ENCODE results near the gene ZFHX3. TPM values are rescaled to one million over a fixed set of nuclear protein-coding genes. Genes with fewer than 3 reads are reported as not detected.

Gene ZFHX3
- total and polyA plus RNA-seq, 9 of the 15 experiments (the other 6 are each of a cell fraction or from before 2014, with no cell fraction given) = 0.01 to 0.23 (median 0.06) TPM; not detected in 4

DNA sequence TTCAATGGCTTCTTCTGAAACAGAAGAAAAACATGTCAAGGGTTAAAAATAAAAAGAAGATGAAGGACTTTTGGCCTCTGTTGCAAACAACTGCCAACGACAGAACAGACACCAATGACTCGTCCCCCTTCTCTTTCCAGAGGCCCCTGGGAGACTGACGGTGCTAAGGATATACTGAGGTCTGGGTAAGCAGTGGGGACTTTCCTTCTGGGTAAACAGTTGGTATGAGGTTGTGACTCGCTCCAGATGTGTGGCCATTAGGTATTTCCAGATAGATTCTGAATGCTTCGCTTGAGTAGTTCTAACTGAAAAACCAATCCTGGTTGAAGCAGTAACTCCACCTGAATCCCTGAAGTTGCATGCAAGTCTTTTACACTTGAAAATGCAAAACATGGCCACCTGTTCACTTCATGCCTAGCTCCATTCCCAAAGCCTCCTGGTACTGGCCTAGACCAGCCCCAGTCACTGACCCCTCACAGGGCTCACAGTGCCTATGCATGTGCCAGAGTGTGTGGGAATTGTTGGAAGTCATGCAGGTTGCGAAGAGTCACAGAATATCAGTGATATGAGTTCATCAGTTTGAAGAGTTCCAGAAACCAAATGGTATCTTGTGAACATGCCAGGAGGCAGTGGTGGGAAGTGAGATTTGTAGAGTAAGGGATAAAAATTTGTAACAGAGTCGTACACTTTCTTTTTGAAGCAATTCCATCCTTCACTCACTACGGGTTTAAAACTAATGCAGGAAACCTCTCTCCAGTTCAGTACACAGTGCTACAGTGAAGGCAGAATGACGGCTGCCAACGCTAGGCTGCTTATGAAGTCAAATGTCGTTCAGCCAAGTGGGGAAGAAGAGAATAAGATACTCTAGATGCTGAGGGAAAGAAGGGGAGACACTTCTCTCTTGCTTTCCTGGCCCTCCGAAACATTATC lies 217.8 kb downstream of the ZFHX3 start:
- Histone ChIP-seq H3K27me3 (ENCODE audit: control insufficient read depth in 2 of 2, insufficient read depth in 2 of 2, low read length in 2 of 2) (peaks cover 9 to 11% of the 10 kb centered on the region in 2 experiments; a peak in 4 of 5 replicates), H3K4me1 (replicated peaks in 1 of 2; ENCODE audit: control insufficient read depth in 2 of 2, insufficient read depth in 2 of 2, low read length in 2 of 2) (no peaks in the 10 kb centered on the region), H2AFZ (ENCODE audit: low read depth, low read length) (no peak overlapping the region), H3K9me1 (ENCODE audit: control insufficient read depth, insufficient read depth, low read length) (no peaks in the 10 kb centered on the region), H4K20me1 (replicated peaks; ENCODE audit: control insufficient read depth, insufficient read depth, low read length) (no peaks in the 10 kb centered on the region), H3K36me3 (ENCODE audit: control insufficient read depth, insufficient read depth, low read length) (no peaks in the 10 kb centered on the region), H3K9me3 (replicated peaks; ENCODE audit: control insufficient read depth, insufficient read depth, low read depth, low read length) (no peaks in the 10 kb centered on the region), H3K4me2 (ENCODE audit: insufficient read depth, low read length) (no peak overlapping the region), H3K9ac (ENCODE audit: insufficient read depth in 1 of 2, low read depth in 2 of 2, low read length in 2 of 2) (no peak overlapping the region), H3K4me3 (no peak overlapping the region), H3K79me2 (ENCODE audit: control insufficient read depth, insufficient read depth, low read length) (no peaks in the 10 kb centered on the region), H3K27ac (ENCODE audit: extremely low read depth, low read depth, low read length) (no peak overlapping the region)
- intact Hi-C loops (cut with micrococcal nuclease) = no loop called here
- ChIA-PET CTCF (ENCODE audit: low intra/inter-chr PET ratio) (no interaction called here), POLR2A (no interaction called here)
- BruUV-seq (replicated peaks) = no TSS peak
- in situ Hi-C loops (cut with MboI) = no loop called here
- ATAC-seq (no peak), FAIRE-seq (no peak), DNase-seq (ENCODE audit: extremely low read depth in 1 of 4, low spot score in 3 of 4) (no peak)
- no peak for TF ChIP-seq ARNT (IDR thresholded peaks at IDR 0.05)
- TF ChIP-seq, protein P1, sequence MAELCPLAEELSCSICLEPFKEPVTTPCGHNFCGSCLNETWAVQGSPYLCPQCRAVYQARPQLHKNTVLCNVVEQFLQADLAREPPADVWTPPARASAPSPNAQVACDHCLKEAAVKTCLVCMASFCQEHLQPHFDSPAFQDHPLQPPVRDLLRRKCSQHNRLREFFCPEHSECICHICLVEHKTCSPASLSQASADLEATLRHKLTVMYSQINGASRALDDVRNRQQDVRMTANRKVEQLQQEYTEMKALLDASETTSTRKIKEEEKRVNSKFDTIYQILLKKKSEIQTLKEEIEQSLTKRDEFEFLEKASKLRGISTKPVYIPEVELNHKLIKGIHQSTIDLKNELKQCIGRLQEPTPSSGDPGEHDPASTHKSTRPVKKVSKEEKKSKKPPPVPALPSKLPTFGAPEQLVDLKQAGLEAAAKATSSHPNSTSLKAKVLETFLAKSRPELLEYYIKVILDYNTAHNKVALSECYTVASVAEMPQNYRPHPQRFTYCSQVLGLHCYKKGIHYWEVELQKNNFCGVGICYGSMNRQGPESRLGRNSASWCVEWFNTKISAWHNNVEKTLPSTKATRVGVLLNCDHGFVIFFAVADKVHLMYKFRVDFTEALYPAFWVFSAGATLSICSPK (IDR thresholded peaks at IDR 0.05; ENCODE audit: borderline replicate concordance) = no peak
- no peak for TF ChIP-seq PTRF (tag; IDR thresholded peaks at IDR 0.05)
- 3% methylated on average over 12 of the region's 12 CpGs for WGBS (ENCODE audit: insufficient coverage, low coverage, missing lambda C conversion rate)

Measured in K562 (cell line).